RKO (cell line): ENCODE data around the gene FGR.

Experiments used
- DNase-seq: peaks from one replicate; pipeline ENCODE4 v3.0.0-alpha.2; 2016; ENCODE audit warnings: low spot score

Gene FGR

DNA sequence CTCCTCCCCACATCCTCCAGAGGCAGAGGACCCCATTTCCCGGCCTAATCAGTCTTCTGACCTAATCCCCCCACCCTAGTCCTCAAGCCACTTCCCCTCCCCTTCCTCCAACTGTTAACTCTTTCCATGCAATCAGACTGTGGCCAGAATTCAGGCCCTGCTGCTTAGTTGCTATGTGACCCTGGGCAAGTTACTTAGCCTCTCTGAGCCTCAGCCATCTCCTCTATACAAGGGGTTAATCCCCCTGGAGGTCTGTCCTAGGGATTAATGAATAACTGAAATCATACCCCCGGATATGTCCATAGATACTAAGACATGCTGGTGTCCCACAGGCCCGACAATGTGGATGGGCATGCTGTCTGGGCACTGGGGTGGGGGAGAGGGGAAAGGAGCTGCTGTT is 49.3 kb downstream of the FGR start:
- no peak for DNase-seq

DNA sequence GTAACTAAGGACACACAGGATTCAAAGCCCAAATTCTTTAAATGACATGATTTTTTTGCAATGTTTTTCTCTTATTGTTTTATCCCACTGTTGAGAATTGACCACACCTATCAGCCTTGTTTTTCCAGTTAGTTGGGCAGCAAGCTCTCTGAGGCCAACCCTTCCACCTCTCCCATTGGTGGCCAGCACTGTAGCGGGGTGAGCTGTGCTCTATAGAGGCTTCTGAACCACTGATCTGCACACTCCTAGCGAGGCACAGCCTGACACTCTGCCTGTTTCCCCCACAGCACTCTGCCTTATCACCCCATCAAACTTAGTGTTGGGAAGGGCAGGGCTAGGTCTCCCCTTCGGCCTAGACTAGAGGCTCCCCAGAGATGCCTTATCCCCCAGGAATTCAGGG is 50.5 kb downstream of the FGR start:
- no peak for DNase-seq

- no peak for DNase-seq
Measured at GRCh38 chr1:27583479-27583878, 51.5 kb downstream of the FGR start.

DNA sequence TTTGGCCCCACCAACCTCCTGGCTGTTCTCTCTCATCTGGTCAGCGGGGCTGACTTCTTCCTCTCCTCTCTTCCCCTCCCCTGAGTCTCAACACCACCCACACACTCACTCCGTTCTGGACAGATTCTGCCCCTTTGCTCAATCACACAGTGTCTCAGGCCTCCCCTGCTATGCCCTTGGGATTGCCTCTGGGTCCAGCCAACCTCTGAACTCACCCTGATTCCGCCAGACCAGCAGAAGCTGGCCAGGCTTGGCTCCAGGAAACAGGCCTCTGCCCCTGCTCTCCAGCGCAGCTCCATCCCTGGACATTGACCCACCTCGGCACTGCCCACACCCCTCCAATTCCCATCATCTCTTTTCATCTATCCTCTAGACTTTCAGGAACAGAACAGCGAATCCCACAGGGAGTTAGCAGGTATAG is 53.2 kb downstream of the FGR start:
- no peak for DNase-seq

DNA sequence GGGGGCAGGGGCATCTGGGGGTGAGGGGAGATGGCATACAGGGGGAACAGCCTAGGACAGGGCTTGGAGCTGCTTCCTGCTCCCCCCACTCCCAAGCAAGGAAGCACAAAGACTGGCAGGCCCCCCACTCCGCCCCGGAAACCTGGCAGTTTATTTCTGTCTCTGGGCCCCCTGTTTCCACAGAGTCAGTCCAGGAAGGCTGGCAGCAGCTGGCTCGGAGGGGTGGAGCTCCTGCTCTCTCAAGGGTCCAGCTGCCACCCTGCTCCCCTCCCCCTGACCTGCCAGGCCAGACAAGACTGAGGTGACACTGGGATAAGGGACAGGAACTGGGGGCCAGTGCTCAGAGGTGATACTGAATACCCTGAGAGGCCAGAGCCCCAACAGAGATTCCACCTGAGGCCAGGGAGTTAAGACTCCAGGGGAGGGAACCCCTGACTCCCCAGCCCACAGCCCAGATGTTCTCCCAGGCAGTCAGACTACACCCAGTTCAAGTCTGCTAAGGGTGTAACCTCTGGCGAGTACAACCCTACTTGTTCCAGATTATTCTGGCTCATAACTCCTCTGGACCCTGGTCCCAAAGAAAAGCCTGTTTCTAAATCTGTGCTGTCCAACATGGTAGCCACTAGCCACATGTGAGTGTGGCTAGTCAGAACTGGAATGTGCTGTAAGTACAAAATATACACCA is 57.3 kb downstream of the FGR start:
- DNase-seq: no peak

DNA sequence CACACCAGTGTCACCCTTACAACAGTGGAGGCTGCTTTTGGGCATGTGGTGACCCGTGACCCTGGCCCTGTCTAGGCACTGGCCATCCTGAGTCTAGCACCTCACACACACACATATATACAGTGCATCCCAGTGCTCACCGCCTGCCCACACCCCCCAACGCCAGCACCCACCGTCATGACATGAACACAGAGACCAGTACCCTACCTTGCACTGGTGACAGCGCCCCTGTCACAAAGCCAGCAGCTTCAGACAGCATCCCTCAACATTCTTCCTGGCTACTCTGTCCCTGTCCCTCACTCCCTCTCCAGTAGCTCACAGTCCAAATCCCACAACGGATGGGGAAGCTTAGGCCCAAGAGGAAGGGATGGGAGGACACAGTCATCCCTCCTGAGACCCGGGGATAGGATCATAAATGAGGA is 58.2 kb downstream of the FGR start:
- DNase-seq: no peak

DNA sequence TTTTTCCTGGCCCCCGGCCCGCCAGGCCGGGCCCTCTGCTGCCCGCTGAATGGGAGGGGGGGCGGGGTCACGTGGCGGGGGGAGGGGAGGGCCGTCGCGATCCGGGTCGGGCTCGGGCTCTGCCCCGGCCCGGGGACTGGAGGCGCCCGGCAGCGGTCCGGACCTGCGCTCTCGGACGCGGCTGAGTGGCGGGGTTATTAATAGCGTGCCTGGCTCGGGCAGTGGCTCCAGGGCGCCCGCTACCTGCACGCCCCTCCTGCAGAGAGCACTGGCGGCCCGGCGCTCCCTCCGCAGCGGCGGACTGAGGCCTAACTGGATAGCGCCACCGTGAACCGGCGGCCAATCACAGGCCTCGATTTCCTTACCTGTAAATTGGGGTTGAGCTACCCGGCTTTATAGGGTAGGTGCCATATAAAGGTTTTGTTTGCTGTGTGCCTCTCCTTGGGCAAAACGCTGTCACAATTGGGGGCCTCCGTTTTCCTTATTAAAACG is 59.1 kb downstream of the FGR start:
- no peak for DNase-seq

DNA sequence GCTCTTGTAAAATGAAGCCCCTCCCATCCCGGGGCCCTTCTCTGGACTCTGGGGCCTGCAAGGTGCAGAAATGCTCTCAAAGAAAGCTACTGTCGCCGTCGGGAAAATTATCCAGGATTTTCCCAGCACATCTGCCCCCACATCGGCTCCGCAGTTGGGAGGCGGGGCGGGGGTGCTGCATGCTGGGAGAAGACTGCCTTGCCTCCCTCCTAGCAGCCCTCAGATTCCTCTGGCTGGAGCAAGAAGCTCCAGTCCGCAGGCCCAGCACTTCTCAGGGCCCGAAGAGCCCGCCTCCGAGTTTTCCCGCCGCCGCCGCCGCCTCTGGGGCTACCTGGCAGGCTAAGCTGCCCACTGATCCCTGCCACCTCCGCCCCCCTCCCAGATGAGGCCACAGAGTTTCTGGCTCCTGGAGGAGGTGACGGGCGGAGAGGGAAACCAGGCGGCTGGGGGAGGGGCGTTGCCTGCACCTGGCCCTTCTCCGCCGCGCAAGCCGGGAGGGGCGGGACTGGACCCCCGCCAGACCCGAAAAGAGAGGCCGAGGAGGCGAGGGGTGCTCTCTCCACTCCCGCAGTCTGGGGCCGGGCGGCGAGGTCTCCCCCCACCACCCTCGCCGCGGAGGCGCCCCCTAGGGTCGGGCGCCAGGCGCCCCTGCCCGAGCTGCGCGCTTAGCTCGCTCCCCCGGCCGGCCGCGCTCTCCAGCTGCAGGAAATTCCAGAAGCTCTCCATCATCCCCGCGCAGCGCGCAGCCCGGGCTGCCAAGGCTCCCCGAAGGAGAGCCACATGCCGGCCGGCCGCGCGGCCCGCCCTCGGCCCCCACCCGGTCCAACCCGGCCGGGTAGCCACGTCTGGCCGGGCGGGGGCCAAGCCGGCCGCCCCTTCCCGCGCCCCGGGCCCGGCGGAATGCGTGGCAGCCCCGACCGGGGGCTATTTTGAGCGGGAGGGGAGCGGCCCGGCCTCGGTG is 59.8 kb downstream of the FGR start:
- DNase-seq: no peak

GRCh38 chr1:27574001-27574781 is 60.8 kb downstream of the FGR start:
- no peak for DNase-seq

DNA sequence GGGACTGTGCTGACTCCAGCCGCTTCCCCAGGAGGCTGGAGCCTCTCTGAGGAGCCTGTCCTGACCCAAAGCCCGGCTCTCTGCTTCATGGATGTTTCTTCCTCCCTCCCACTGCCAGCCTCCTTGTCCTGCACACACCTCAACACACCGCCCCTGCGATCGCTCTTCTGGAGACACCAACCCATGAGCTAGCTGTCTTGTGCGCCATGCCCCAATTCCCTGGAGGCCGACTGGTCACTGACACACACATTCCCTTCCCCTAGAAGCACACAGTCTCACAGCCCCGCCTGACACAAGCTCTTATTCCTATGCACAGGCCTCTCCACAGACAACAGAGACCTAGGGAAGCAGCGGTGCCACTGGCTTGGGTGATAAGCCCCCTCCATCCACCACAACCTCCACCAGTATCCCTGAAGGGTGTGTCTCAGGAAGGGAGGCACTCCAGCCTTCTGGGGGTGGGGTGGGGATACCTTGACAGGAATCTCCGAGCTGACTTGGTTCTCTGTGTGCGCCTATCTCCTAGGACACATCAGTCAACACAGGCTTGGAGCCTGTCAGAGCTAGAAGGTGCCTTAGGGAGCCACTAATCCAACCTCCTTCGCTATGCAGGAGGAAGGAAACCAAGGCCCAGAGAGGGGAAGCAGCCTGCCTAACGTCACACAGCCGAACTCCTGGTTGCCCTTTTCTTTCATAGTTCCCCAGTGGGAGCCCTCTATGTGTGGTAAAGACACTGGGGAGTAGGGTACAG is 62.1 kb downstream of the FGR start:
- no peak for DNase-seq

DNA sequence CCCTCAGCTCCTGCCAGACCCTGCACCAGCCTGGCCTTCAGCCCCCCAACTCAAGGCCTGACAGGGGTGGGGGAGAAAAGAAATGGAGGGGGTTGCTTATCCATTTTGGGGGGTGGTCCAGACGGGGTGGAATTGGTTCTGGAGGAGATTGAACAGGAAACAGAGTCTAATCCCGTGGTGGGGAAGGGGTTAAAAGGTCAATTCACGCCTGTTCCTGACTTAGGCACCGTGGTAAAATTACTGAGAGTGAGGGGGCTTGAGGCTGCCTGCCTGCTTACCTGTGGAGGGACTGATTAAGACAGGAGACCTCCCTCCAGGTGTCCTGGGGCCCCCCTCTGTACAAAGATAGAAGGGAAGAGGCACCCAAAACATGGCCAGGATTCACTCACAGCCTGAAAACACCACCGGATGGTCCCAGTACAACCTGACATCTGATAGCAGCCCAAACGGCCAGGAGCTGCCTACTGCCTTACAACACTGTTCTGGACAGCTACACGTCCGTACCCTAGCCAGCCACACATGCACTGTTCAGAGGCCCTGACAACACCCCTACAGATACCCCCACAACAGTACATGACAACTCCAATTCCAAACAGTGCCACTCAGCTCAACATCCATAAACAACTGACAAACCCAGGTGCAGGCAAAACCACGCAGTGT is 62.8 kb downstream of the FGR start:
- DNase-seq: no peak

DNA sequence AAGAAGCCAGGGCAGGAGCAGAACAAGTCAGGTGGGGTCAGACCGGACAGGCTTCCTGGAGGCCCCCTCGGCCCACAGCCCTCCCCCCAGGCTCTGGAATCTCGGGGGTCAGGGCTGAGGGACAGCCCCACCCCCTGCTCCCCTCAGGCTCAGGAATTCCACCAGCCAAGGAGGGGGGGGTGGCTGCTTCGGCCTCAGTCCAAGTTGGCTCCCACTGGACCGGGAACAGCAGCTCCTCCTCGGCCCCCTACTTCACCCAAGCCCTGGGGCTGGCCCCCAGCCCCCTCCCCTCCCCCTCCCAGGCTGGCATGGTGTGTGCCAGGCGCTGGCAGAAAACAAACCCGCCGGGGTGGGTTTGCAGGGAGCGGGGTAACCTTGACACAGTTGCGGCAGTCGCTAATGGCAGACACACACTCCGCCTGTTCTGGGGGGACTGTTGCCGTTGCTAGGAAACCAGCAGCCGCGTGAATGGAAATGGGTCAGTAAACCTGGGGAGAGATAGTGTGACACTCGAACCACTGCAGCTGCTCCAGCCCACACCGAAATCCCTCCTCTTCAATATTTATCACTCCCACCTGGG is 63.5 kb downstream of the FGR start:
- DNase-seq: no peak

- DNase-seq: no peak
Measured at GRCh38 chr1:27570784-27571183, 64.2 kb downstream of the FGR start.

- no peak for DNase-seq
Measured at GRCh38 chr1:27570356-27570755, 64.6 kb downstream of the FGR start.

DNA sequence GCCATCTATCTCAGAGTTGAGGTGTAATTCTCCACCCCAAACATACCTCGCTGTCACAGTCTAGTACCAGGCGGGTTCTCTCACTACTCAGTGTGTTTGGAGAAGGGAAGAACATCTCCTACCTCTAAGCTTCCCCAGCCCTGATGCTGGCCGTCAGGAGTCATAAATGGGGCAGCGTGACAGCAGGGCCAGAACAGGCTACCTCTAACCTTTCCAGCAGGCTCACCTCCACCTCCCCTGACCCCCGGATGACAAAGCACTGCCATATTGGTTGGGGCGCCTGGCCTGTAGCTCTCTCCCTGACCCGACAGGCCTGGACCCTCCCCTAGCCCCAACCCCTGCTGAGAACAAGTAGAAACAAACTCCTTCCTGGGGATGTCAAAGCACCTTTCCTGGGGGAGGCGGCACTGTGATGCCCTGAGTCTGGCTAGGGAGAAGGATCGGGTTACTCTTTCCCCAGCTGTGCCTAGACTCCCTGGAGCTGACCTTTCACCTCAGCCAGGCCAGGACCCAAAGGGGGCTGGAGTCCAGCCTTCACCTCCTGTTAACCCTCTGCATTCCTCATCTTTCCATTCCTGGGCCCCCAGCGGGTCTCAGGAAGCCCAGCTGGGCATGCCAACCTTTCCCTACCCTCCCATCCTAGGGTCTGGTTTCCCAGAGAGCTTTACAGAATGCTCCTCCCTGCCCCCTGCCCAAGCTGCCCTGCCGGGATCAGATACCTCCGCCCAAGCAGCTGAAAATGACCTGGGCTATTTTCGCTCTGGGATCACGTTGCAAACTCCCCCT is 65.3 kb downstream of the FGR start:
- DNase-seq: no peak

DNA sequence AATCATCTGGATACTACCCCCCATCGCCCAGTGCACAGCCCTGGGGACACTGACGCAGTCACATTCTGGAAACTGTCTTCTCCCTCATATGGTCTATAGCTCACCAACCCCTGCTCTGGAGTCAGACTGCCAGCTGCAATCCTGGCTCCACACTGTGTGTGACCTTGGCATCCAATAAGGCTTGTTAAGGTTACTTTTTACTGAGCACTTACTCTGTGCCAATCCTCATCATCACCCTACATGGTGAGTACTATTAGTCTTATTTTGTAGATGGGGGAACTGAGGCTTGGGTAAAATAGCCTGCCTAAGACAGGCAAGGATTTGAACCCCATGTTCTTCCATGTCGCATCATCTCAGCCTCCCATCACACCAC is 65.9 kb downstream of the FGR start:
- peak; percentile 15 for DNase-seq

DNA sequence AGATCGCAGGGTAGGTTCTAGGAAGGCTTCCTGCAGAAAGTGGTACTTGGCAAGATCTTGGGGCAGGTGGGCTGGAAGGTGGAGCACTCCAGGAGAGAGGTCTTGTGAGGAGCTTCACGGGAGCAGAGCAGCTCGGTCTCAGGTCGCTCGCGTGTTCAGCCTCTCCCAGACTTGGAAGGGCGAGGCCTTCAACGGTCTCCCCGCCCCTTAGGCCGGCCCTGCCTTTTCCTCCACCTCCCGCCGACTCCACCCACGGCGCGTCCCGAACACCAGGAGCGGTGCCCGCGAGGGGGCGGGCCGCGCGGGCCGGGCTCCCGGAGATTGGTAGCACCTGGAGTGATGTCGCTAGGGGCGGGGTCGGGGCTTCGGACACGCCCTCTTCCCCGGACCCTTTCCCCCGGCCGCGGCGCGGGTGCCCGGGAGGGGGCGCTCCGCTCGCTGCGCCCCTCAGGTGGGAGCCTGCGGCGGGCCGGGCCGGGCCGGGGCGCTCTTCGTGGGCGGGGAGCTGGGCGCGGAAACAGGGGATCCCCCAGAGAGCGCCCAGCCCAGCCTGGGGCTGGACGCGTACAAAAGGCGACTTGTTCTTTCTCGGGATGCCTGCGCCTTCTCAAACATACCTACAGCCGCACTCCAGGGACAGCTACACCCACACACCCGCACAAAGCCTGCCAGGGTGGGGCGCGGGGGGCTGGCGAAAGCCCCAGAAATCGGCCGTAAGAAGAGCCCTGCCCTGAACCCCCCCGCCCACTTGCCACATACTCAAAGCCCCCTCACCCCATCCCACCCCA is 66.5 kb downstream of the FGR start:
- peak; percentile 80 for DNase-seq

DNA sequence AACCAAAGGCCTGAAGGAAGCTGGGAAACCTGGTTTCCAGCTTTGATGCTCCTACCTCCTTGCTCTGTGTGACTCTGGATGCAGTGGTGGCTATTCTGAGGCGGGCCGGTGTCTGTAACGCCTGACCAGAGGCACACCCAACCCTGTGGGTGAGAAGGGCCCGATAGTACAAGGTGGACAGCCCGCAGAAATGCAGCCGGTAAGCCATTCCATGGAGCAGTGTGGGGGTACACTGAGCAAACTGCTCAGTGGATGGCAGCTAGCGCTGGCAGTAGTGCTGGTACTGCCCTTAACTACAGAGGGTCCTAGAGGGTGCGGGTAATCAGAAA is 67.0 kb downstream of the FGR start:
- DNase-seq: no peak

GRCh38 chr1:27567146-27567526 is 67.8 kb downstream of the FGR start:
- no peak for DNase-seq
